Stomach (tissue), 9 donors: ENCODE measurements around the gene SI. TPM values are rescaled to one million over a fixed set of nuclear protein-coding genes. Genes with fewer than 3 reads are reported as not detected.

Experiments used
- DNase-seq, 2 donors: peaks; one replicate each; pipeline versions ENCODE4 v3.0.0 to v3.0.0-alpha.2; 2013 to 2019
- H3K27ac ChIP-seq, 5 donors: fragments of 200-600 bp in 4 of 5; sonication (generic) in 4 of 5; one replicate each; pipeline ENCODE4 v1.5.1; 2013 to 2019; ENCODE audit warnings: mild to moderate bottlenecking in 1 of 5, moderate library complexity in 1 of 5
- H3K27me3 ChIP-seq, 3 donors: fragments of 200-600 bp; sonication (generic); one replicate each; pipeline ENCODE4 v1.5.1; 2017 to 2019; ENCODE audit warnings: mixed run types in 1 of 3
- H3K36me3 ChIP-seq, 4 donors: fragments of 200-600 bp; sonication (generic); 1 replicate in 3 of 4; 2 replicates in 1 of 4; pipeline ENCODE4 v1.5.1; 2016 to 2019
- H3K4me1 ChIP-seq, 4 donors: fragments of 200-600 bp; sonication (generic); one replicate each; pipeline ENCODE4 v1.5.1; 2016 to 2019
- H3K4me3 ChIP-seq, 4 donors: fragments of 200-600 bp; sonication (generic) in 3 of 4; one replicate each; pipeline ENCODE4 v1.5.1; 2016 to 2019; ENCODE audit warnings: mild to moderate bottlenecking in 1 of 4
- H3K9me3 ChIP-seq, 4 donors: fragments of 200-600 bp; sonication (generic); one replicate each; pipeline ENCODE4 v1.5.1; 2016 to 2019
- EP300 ChIP-seq: sonication (generic); formaldehyde crosslinking; IDR thresholded peaks from one replicate; pipeline ENCODE4 v1.6.1; 2017; ENCODE audit warnings: antibody characterized with exemption
- POLR2A ChIP-seq, 4 donors: fragments of 450-650 bp; IDR thresholded peaks; one replicate each; pipeline ENCODE4 v1.6.1; 2016; ENCODE audit warnings: antibody characterized with exemption in 4 of 4, control low read depth in 2 of 4, mild to moderate bottlenecking in 1 of 4, moderate library complexity in 1 of 4
- POLR2AphosphoS5 ChIP-seq, 3 donors: sonication (generic); formaldehyde crosslinking; IDR thresholded peaks; one replicate each; pipeline ENCODE4 v1.6.1; 2016; ENCODE audit warnings: antibody characterized with exemption in 3 of 3
- WGBS, 5 donors: extraction: QIAGEN DNeasy Blood & Tissue Kit in 3 of 5; methylation state at CpG; one replicate each; pipeline versions ENCODE4 v1.1.5 to v1.1.7; 2013 to 2018; 5-methylcytosine and 5-hydroxymethylcytosine counted together
- intact Hi-C: fragments of 100-400 bp; cut with DNase I; formaldehyde crosslinking; loops from one replicate; pipeline ENCODE4 v1.15.1; 2023; ENCODE audit warnings: low total_unique reads
- polyA plus RNA-seq, 3 donors: library from polyadenylated mRNA; stranded (reverse); fragments of 200-250 nt; gene quantifications; one replicate each; pipeline ENCODE4 v1.2.3, GENCODE V29; 2013
- total RNA-seq, 5 donors: library from RNA; depleted of rRNA; stranded (reverse); fragments of >200 nt; gene quantifications; one replicate each; pipeline versions ENCODE4 v1.1.0 to v1.2.3, GENCODE V29; 2014 to 2016
- TF ChIP-seq, protein P1 (sequence below), 7 experiments: fragments of 450-650 bp in 4 of 7; fragments of 200-600 bp in 3 of 7; sonication (generic) in 3 of 7; IDR thresholded peaks; one replicate each; pipeline ENCODE4 v1.5.1; 2016 to 2019; ENCODE audit warnings: antibody characterized with exemption in 7 of 7, control low read depth in 2 of 7, mild to moderate bottlenecking in 1 of 7
- donor health status: healthy with polysubstance abuse.
- donor health status: Bipolar disorder and iron deficiency.
- donor health status: healthy.

SI gene
- total and polyA plus RNA-seq, 8 donors = 1.2 to 17.4 TPM; not detected in 6

DNA sequence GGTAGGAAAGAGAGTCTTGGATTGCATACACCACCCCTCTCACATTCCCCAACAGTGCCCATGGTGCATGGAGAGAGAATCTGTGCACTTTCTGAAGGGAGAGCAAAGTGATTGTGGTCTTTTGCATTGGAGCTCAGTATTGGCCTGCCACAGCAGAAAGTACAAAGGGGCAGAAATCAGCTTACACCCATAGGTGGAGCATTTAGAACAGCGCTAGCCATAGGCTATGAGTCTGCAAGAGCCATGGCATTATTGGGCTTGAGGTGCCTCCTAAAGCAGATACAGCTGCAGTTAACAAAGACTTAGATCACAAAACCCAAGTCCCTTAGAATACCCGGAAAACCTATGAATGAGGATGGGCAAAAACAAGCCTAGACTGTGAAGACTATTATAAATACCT lies 21.8 kb downstream of the SI start:
- TF ChIP-seq POLR2AphosphoS5 (IDR thresholded peaks at IDR 0.05) (no peak), EP300 (no peak)
- Histone ChIP-seq H3K4me1 (no peaks in the 10 kb centered on the region), H3K27me3 (no peaks in the 10 kb centered on the region), H3K36me3 (no peaks in the 10 kb centered on the region), H3K4me3 (no peak overlapping the region), H3K9me3 (peaks cover 0 to 8% (median 0%) of the 10 kb centered on the region in 4 donors), H3K27ac (no peak overlapping the region)
- WGBS, 5 donors = 86 to 97% (median 93%) methylated on average over 2 of the region's 2 CpGs
- no peak for DNase-seq
- intact Hi-C loops = no loop called here

DNA sequence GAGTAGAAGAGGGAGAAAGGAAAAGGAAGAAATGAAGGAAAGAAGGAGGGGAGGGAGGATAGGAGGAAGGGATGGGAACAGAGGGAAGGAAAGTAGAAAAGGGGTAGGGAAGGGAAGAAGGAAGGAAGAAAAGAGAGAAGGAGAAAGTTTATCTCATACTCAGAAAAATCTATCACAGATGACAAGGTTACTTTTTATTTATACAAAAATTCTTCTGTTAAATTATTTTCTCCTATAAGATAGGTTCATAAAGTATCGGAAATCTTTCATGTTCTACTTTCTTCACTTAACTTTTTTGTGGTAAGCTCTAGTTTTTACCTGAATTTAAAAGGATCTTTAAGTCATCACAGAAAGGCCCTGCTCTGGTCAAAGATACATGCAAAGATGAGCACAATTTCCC lies 38.1 kb downstream of the SI start:
- 76 to 96% (median 87%) methylated on average over 1 of the region's 1 CpG for WGBS, 5 donors
- Histone ChIP-seq H3K4me3 (no peak overlapping the region), H3K27ac (no peak overlapping the region), H3K4me1 (no peaks in the 10 kb centered on the region), H3K9me3 (no peaks in the 10 kb centered on the region), H3K36me3 (no peaks in the 10 kb centered on the region), H3K27me3 (no peaks in the 10 kb centered on the region)
- no peak for DNase-seq
- intact Hi-C loops = no loop called here
- TF ChIP-seq POLR2A (IDR thresholded peaks at IDR 0.05) (no peak), EP300 (no peak), POLR2AphosphoS5 (IDR thresholded peaks at IDR 0.05) (no peak)
- TF ChIP-seq, protein P1, sequence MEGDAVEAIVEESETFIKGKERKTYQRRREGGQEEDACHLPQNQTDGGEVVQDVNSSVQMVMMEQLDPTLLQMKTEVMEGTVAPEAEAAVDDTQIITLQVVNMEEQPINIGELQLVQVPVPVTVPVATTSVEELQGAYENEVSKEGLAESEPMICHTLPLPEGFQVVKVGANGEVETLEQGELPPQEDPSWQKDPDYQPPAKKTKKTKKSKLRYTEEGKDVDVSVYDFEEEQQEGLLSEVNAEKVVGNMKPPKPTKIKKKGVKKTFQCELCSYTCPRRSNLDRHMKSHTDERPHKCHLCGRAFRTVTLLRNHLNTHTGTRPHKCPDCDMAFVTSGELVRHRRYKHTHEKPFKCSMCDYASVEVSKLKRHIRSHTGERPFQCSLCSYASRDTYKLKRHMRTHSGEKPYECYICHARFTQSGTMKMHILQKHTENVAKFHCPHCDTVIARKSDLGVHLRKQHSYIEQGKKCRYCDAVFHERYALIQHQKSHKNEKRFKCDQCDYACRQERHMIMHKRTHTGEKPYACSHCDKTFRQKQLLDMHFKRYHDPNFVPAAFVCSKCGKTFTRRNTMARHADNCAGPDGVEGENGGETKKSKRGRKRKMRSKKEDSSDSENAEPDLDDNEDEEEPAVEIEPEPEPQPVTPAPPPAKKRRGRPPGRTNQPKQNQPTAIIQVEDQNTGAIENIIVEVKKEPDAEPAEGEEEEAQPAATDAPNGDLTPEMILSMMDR (IDR thresholded peaks at IDR 0.05) = no peak

DNA sequence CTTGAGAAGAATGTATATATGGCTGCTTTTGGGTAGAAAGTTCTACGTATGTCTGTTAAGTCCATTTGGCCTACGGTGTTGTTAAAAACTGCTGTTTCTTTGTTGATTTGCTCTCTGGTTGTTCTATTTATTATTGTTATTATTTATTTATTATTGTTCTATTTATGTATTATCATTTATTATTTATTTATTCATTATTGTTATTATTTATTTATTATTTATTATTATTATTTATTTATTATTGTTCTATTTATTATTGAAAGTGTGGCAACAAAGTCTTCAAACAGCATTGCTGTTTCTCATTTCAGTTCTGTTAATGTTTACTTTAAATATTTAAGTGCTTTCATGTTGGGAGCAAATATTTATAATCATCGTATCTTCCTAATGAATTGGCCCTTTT lies 66.7 kb downstream of the SI start:
- no peaks in the 10 kb centered on the region for H3K9me3 ChIP-seq
- no peaks in the 10 kb centered on the region for H3K27me3 ChIP-seq
- TF ChIP-seq, protein P1 (IDR thresholded peaks at IDR 0.05) = no peak
- TF ChIP-seq POLR2A (IDR thresholded peaks at IDR 0.05) = no peak
- no peak overlapping the region for H3K4me3 ChIP-seq
- intact Hi-C loops = no loop called here
- 87 to 93% (median 89%) methylated on average over 3 of the region's 3 CpGs for WGBS, 5 donors
- no peaks in the 10 kb centered on the region for H3K4me1 ChIP-seq
- no peak overlapping the region for H3K27ac ChIP-seq
- DNase-seq = no peak
- no peaks in the 10 kb centered on the region for H3K36me3 ChIP-seq

DNA sequence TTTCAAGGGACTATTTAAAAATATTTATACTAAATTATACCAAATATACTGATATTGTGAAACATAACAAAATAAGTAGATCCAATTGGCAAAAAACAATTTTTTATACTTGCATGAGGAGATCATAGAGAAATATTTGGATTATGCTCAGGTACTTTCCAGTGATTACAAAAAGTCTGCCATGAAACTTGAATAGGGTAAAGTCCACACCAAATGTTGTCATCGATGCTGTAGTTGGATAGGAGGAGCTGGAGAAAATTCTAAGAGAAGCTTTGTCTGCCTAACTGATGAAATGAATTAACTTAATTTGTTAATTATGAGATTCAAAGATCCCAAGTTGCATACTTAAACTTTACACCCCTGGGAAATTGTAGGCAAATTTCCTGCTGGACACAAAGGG lies 93.3 kb downstream of the SI start:
- no peak for TF ChIP-seq POLR2AphosphoS5 (IDR thresholded peaks at IDR 0.05)
- no peak for TF ChIP-seq EP300
- no peak for TF ChIP-seq POLR2A (IDR thresholded peaks at IDR 0.05)
- TF ChIP-seq, protein P1 (IDR thresholded peaks at IDR 0.05) = no peak
- DNase-seq = no peak
- H3K27ac ChIP-seq = no peak overlapping the region
- no peaks in the 10 kb centered on the region for H3K36me3 ChIP-seq
- no peaks in the 10 kb centered on the region for H3K9me3 ChIP-seq
- H3K4me1 ChIP-seq = no peaks in the 10 kb centered on the region
- intact Hi-C loops = no loop called here
- no peak overlapping the region for H3K4me3 ChIP-seq
- WGBS, 5 donors = 40 to 77% (median 58%) methylated on average over 1 of the region's 1 CpG
- no peaks in the 10 kb centered on the region for H3K27me3 ChIP-seq

DNA sequence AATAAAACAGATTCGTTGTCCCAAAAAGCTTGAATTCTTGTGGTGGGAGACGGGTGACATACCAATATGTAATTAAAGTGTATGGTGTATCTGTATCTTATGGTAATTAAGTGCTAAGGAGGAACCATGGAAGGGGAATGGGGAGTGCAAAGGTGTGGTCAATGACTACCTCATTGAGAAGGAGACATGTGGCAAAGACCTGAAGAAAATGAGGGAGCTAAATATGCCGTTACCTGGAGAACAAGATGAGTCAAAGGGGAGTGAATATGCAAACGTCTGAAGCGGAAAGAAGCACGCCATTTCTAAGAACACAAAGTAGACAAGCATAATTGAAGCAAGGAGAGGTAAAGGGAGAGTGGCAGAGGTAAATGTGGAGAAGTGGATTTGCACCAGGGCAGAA lies 115.7 kb downstream of the SI start:
- TF ChIP-seq POLR2AphosphoS5 (IDR thresholded peaks at IDR 0.05) (no peak), POLR2A (IDR thresholded peaks at IDR 0.05) (no peak), EP300 (no peak)
- TF ChIP-seq, protein P1 (IDR thresholded peaks at IDR 0.05) = no peak
- Histone ChIP-seq H3K27ac (no peak overlapping the region), H3K9me3 (no peaks in the 10 kb centered on the region), H3K4me1 (no peaks in the 10 kb centered on the region), H3K36me3 (no peaks in the 10 kb centered on the region), H3K4me3 (no peak overlapping the region), H3K27me3 (no peaks in the 10 kb centered on the region)
- intact Hi-C loops = no loop called here
- no peak for DNase-seq
- 76 to 79% (median 78%) methylated on average over 6 of the region's 6 CpGs for WGBS, 5 donors
